Esophagus squamous epithelium (tissue), 4 donors: ENCODE data around the gene OR10R2.

Experiments used
- POLR2A ChIP-seq, 4 donors: fragments of 450-650 bp; IDR thresholded peaks; one replicate each; pipeline ENCODE4 v1.6.1; 2017; ENCODE audit warnings: antibody characterized with exemption in 4 of 4, mild to moderate bottlenecking in 4 of 4, moderate library complexity in 3 of 4
- TF ChIP-seq, protein P1 (sequence below), 6 experiments: fragments of 450-650 bp in 4 of 6; fragments of 200-600 bp in 2 of 6; sonication (generic) in 2 of 6; IDR thresholded peaks; one replicate each; pipeline ENCODE4 v1.5.1; 2016 to 2019; ENCODE audit warnings: antibody characterized with exemption in 6 of 6, mild to moderate bottlenecking in 4 of 6, moderate library complexity in 4 of 6

DNA sequence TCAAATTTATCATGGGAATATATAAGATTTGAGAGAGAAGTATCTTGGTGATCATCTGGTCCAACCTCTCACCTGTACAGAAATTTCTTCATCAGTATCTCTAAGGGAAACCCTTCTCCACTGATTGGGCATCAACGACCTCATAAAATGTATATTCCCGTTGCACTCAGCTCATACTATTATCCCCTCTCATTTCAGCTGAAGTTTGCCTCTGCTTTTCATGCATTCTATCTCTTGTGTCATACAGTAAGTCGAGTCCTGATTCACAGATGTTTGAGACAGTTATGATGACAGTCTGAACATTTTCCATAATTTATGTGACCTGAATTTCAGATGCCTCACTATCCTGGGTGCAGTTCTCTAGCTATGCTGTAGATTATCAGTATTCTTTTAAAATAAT is 21.0 kb downstream of the OR10R2 start:
- TF ChIP-seq, protein P1, sequence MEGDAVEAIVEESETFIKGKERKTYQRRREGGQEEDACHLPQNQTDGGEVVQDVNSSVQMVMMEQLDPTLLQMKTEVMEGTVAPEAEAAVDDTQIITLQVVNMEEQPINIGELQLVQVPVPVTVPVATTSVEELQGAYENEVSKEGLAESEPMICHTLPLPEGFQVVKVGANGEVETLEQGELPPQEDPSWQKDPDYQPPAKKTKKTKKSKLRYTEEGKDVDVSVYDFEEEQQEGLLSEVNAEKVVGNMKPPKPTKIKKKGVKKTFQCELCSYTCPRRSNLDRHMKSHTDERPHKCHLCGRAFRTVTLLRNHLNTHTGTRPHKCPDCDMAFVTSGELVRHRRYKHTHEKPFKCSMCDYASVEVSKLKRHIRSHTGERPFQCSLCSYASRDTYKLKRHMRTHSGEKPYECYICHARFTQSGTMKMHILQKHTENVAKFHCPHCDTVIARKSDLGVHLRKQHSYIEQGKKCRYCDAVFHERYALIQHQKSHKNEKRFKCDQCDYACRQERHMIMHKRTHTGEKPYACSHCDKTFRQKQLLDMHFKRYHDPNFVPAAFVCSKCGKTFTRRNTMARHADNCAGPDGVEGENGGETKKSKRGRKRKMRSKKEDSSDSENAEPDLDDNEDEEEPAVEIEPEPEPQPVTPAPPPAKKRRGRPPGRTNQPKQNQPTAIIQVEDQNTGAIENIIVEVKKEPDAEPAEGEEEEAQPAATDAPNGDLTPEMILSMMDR (IDR thresholded peaks at IDR 0.05), result no peak
- TF ChIP-seq POLR2A (IDR thresholded peaks at IDR 0.05), result no peak
